ENCODE data around the gene DSC1. TPM values are rescaled to one million over a fixed set of nuclear protein-coding genes. Genes with fewer than 3 reads are reported as not detected.

The DSC1 gene
- total and polyA plus RNA-seq, 2 of the 8 experiments (the other 6 are each of a cell fraction or from before 2014, with no cell fraction given), result 0.02 TPM; not detected in 1

DNA sequence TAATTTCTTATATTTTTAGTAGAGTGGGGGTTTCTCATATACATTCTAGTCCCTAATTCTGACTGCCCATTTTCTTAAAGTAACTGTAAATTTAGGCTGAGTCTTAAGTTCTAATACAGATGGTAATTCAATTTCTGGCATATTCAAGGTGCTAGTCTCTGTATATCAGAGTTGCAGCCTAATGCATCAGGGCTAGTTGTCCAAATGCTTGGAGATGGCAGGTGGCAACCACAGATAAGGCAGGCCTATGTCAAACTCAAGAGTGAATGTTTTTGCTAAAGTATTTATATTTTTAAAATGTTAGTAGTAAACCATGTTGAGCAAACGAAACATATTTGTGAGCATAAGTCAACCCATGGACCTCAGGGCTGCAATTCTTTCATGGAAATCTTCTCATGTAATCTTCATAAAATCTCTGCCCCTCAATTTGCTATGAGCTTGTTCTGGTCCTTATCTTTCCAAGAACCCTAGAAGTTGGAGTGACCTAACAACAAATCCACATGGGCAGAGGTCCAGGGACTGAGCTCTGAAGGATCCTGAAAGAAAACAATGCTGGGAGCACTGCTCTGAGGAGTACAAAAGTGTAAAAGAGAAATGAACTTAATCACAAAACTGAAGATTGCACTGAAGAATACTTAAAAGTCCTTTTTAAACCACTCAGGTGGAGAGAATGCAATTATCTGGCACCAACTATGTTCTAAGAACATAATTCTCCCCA, 33.1 kb downstream of the DSC1 start:
- Histone ChIP-seq H3K23me2 (ENCODE audit: low read depth, low read length) (no peaks in the 10 kb centered on the region), H2BK20ac (ENCODE audit: low read length) (no peak overlapping the region), H3K18ac (ENCODE audit: extremely low read depth, low read length) (no peak overlapping the region), H4K20me1 (replicated peaks in 1 of 2; ENCODE audit: control insufficient read depth in 1 of 2, insufficient read depth in 2 of 2, low read length in 2 of 2) (no peaks in the 10 kb centered on the region), H3K56ac (replicated peaks; ENCODE audit: insufficient read length, low read depth, low read length) (no peak overlapping the region), H2AK5ac (ENCODE audit: low read depth, low read length) (no peak overlapping the region), H3K27me3 (replicated peaks in 1 of 4; ENCODE audit: control insufficient read depth in 3 of 4, extremely low read depth in 1 of 4, insufficient read depth in 3 of 4, low read length in 3 of 4) (no peaks in the 10 kb centered on the region), H2AFZ (ENCODE audit: low read length) (no peak overlapping the region), H2BK5ac (ENCODE audit: low read depth, low read length) (no peak overlapping the region), H3K36me3 (ENCODE audit: control insufficient read depth in 2 of 4, insufficient read depth in 4 of 4, low read length in 3 of 4) (no peaks in the 10 kb centered on the region), H3K27ac (ENCODE audit: low read depth, low read length) (no peak overlapping the region), H4K5ac (ENCODE audit: insufficient read length, low read depth, low read length) (no peak overlapping the region), H2BK15ac (ENCODE audit: low read length) (no peak overlapping the region), H3K79me2 (ENCODE audit: control insufficient read depth in 1 of 2, insufficient read depth in 2 of 2, low read length in 2 of 2) (no peaks in the 10 kb centered on the region), H3K14ac (ENCODE audit: insufficient read length) (no peak overlapping the region), H3K23ac (ENCODE audit: insufficient read length) (no peak overlapping the region), H3K4me3 (ENCODE audit: extremely low read depth in 1 of 4, insufficient read depth in 2 of 4, low read depth in 3 of 4, low read length in 4 of 4) (no peak overlapping the region), H3K4ac (replicated peaks; ENCODE audit: insufficient read length, low read depth, low read length) (no peak overlapping the region), H3K9ac (replicated peaks in 1 of 4; ENCODE audit: extremely low read depth in 1 of 4, low read depth in 3 of 4, low read length in 3 of 4) (no peak overlapping the region), H2BK120ac (replicated peaks; ENCODE audit: low read depth, low read length) (no peak overlapping the region), H4K91ac (replicated peaks; ENCODE audit: insufficient read length, low read length) (no peak overlapping the region), H3K79me1 (ENCODE audit: low read depth, low read length) (no peaks in the 10 kb centered on the region), H2BK12ac (ENCODE audit: low read depth, low read length) (no peak overlapping the region), H4K8ac (ENCODE audit: extremely low read depth, insufficient read depth, low read length) (no peak overlapping the region), H3K4me1 (replicated peaks in 1 of 4; ENCODE audit: control insufficient read depth in 3 of 4, insufficient read depth in 4 of 4, low read length in 3 of 4) (no peaks in the 10 kb centered on the region), H3K9me3 (ENCODE audit: insufficient read depth in 2 of 2, low read depth in 1 of 2, low read length in 1 of 2) (no peaks in the 10 kb centered on the region), H3K4me2 (ENCODE audit: insufficient read depth in 1 of 2, low read depth in 2 of 2, low read length in 2 of 2) (no peak overlapping the region)
- ChIA-PET CTCF (ENCODE audit: partially characterized antibody) (no interaction called here), POLR2A (ENCODE audit: partially characterized antibody) (no interaction called here)
- DNase-seq (ENCODE audit: low read depth in 1 of 2, low spot score in 2 of 2), result no peak
- 85% methylated on average over 1 of the region's 1 CpG; no CpG with 5 or more reads in 1 of the 2 experiments for WGBS, 2 experiments (ENCODE audit: extremely low coverage in 1 of 2, insufficient coverage in 1 of 2, insufficient read length in 1 of 2, insufficient replicate concordance in 2 of 2, low coverage in 1 of 2, low lambda C conversion rate in 2 of 2, missing lambda C conversion rate in 1 of 2)
- FAIRE-seq, result no peak
- TF ChIP-seq CHD1 (IDR thresholded peaks at IDR 0.05; ENCODE audit: low read depth, low read length) (no peak), YY1 (IDR thresholded peaks at IDR 0.05; ENCODE audit: low read depth, low read length) (no peak)
